ENCODE measurements around the gene EEFSEC. TPM values are rescaled to one million over a fixed set of nuclear protein-coding genes. Genes with fewer than 3 reads are reported as not detected.

The EEFSEC gene
- total RNA-seq, 1 experiment from 2014 or later = 21.3 TPM

- Histone ChIP-seq H3K79me2 (ENCODE audit: low read depth) (no peaks in the 10 kb centered on the region), H3K4me1 (replicated peaks; ENCODE audit: insufficient read depth) (no peaks in the 10 kb centered on the region), H3K4me3 (no peak overlapping the region), H3K27me3 (ENCODE audit: insufficient read depth, low read depth) (no peaks in the 10 kb centered on the region), H3K9me3 (ENCODE audit: insufficient read depth, low read depth) (peaks cover 4% of the 10 kb centered on the region; the same call in 1 of the 2 replicates), H3F3A (ENCODE audit: insufficient read depth, low read depth) (no peaks in the 10 kb centered on the region; the same call in 1 of the 2 replicates), H3K36me3 (ENCODE audit: low read depth) (no peaks in the 10 kb centered on the region), H4K20me1 (ENCODE audit: insufficient read depth) (no peaks in the 10 kb centered on the region), H3K4me2 (no peak overlapping the region), H3K27ac (no peak overlapping the region), H2AFZ (no peak overlapping the region), H3K9me2 (ENCODE audit: insufficient read depth) (no peaks in the 10 kb centered on the region)
- intact Hi-C loops (cut with micrococcal nuclease; ENCODE audit: unreplicated experiment) = no loop called here
- BruUV-seq (replicated peaks) = no TSS peak
- no peak for TF ChIP-seq CTCF (conservative IDR thresholded peaks at IDR 0.05)
- TF ChIP-seq EZH2 (IDR thresholded peaks at IDR 0.05; ENCODE audit: low read depth) = no peak
- ChIA-PET CTCF (interaction anchor here (0.7 kb wide), 1 partner anchor 115 kb away, joined by 3 read pairs; no protein-coding TSS in a partner anchor), POLR2A (ENCODE audit: unreplicated experiment) (no interaction called here)
- no peak for DNase-seq
Measured at GRCh38 chr3:128289534-128289933, 136.3 kb downstream of the EEFSEC start.

- Histone ChIP-seq H3K9me3 (ENCODE audit: insufficient read depth, low read depth) (peaks cover 4% of the 10 kb centered on the region; the same call in 1 of the 2 replicates), H4K20me1 (ENCODE audit: insufficient read depth) (no peaks in the 10 kb centered on the region), H3K27me3 (ENCODE audit: insufficient read depth, low read depth) (no peaks in the 10 kb centered on the region), H3K27ac (no peak overlapping the region), H3K4me3 (no peak overlapping the region), H3K9me2 (ENCODE audit: insufficient read depth) (no peaks in the 10 kb centered on the region), H3F3A (ENCODE audit: insufficient read depth, low read depth) (no peaks in the 10 kb centered on the region; the same call in 1 of the 2 replicates), H3K79me2 (ENCODE audit: low read depth) (no peaks in the 10 kb centered on the region), H3K36me3 (ENCODE audit: low read depth) (no peaks in the 10 kb centered on the region), H3K4me1 (replicated peaks; ENCODE audit: insufficient read depth) (no peaks in the 10 kb centered on the region), H2AFZ (no peak overlapping the region), H3K4me2 (no peak overlapping the region)
- no peak for DNase-seq
- no peak for TF ChIP-seq CTCF (conservative IDR thresholded peaks at IDR 0.05)
- TF ChIP-seq EZH2 (IDR thresholded peaks at IDR 0.05; ENCODE audit: low read depth) = no peak
- CTCF ChIA-PET = no interaction called here
- POLR2A ChIA-PET (ENCODE audit: unreplicated experiment) = no interaction called here
- intact Hi-C loops (cut with micrococcal nuclease; ENCODE audit: unreplicated experiment) = no loop called here
- no TSS peak for BruUV-seq (replicated peaks)
Measured at GRCh38 chr3:128290484-128290883, 137.2 kb downstream of the EEFSEC start.

- Histone ChIP-seq H3K9me3 (ENCODE audit: insufficient read depth, low read depth) (peaks cover 4% of the 10 kb centered on the region; the same call in 1 of the 2 replicates), H3K4me2 (no peak overlapping the region), H3K27ac (no peak overlapping the region), H3K79me2 (ENCODE audit: low read depth) (no peaks in the 10 kb centered on the region), H3K9me2 (ENCODE audit: insufficient read depth) (no peaks in the 10 kb centered on the region), H3K36me3 (ENCODE audit: low read depth) (no peaks in the 10 kb centered on the region), H3F3A (ENCODE audit: insufficient read depth, low read depth) (peaks cover 10% of the 10 kb centered on the region), H3K4me1 (replicated peaks; ENCODE audit: insufficient read depth) (peaks cover 17% of the 10 kb centered on the region), H3K4me3 (no peak overlapping the region), H3K27me3 (ENCODE audit: insufficient read depth, low read depth) (no peaks in the 10 kb centered on the region), H4K20me1 (ENCODE audit: insufficient read depth) (no peaks in the 10 kb centered on the region), H2AFZ (no peak overlapping the region)
- DNase-seq = no peak
- BruUV-seq (replicated peaks) = no TSS peak
- TF ChIP-seq CTCF (conservative IDR thresholded peaks at IDR 0.05) (no peak), EZH2 (IDR thresholded peaks at IDR 0.05; ENCODE audit: low read depth) (no peak)
- intact Hi-C loops (cut with micrococcal nuclease; ENCODE audit: unreplicated experiment) = no loop called here
- POLR2A ChIA-PET (ENCODE audit: unreplicated experiment) = no interaction called here
- CTCF ChIA-PET = no interaction called here
Measured at GRCh38 chr3:128293930-128294329, 140.6 kb downstream of the EEFSEC start.
